Stimulated activated CD4-positive, alpha-beta T cell treated with anti-CD3 and anti-CD28 coated beads, Interleukin-2, amount 100 ng/mL, for 24 hours (primary cell): ENCODE results near the gene LRRC27.
A peak's percentile ranks its signal among the peaks of the same experiment; 100 is the strongest.
"Not testable (repeated sequence)": the region's sequence is repeated elsewhere in the genome, so short reads cannot be mapped to it uniquely, and the experiment has no call there.

Experiments
- DNase-seq, 2 donors: peaks; one replicate each; pipeline ENCODE4 v3.0.0-alpha.2; 2020

The LRRC27 gene

DNA sequence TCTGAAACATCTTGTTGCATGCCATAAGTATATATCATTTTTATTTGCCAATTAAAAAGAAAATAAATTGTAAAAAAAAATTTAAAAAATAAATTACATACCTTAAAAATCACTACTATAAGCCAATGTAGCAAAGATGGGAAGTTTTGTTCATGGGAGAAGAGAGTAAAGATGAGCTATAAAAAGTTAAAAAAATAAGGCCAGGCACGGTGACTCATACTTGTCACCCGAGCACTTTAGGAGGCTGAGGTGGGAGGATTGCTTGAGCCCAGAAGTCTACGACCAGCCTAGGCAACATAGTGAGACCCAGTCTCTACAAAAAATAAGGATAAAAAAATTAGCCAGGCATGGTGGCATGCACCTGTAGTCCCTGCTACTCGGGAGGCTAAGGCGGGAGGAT is 15.9 kb upstream of the LRRC27 start:
- no peak for DNase-seq

DNA sequence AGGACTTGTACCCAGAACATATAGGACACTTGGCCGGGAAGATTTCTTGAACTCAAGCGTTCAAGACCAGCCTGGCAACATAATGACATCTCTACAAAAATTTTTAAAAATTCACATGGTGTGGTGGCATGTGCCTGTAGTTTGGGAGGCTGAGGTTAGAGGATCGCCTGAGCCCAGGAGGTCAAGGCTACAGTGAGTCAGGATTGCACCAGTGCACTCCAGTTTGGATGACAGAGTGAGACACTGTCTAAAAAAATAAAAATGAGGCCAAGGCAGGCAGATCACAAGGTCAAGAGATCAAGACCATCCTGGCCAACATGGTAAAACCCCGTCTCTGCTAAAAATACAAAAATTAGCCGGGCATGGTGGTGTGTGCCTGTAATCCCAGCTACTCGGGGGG is 14.5 kb upstream of the LRRC27 start:
- DNase-seq: not testable (repeated sequence)

DNA sequence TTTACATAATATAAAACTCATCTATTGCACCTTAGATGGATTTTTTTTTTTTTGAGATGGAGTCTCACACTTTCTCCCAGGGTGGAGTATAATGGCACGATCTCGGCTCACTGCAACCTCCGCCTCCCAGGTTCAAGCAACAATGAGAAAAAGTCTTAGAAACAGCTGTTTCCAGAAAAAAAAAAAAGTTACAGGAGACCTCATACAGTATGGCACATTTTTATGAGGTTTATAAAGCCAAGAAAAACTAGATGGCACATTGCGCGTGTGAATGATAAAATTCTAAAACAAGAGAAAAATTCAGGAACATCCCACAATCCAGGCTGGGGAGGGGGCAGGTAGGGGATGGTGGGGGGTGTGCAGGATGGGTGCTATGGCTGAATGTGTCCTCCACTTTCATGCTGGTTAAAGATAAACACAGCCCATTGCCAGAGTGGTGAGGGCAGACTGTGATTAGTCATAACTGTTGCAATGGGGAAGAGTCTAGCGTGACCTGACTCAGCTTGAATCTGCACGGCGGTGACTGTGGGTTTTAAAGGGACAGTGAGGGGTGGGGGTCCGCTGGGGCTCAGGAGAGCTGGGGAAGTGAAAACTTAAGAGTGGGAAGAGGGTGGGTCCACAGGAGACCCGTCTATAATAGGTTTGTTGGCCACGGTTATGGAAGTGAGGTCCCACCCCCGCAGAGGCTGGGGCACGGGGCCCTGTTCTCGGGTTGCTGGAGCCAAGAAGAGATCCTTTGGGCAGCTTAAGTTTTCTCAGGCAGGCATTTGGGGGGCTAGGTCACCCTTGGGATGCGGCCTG is 11.9 kb upstream of the LRRC27 start:
- peak; percentile 40 to 49 for DNase-seq

DNA sequence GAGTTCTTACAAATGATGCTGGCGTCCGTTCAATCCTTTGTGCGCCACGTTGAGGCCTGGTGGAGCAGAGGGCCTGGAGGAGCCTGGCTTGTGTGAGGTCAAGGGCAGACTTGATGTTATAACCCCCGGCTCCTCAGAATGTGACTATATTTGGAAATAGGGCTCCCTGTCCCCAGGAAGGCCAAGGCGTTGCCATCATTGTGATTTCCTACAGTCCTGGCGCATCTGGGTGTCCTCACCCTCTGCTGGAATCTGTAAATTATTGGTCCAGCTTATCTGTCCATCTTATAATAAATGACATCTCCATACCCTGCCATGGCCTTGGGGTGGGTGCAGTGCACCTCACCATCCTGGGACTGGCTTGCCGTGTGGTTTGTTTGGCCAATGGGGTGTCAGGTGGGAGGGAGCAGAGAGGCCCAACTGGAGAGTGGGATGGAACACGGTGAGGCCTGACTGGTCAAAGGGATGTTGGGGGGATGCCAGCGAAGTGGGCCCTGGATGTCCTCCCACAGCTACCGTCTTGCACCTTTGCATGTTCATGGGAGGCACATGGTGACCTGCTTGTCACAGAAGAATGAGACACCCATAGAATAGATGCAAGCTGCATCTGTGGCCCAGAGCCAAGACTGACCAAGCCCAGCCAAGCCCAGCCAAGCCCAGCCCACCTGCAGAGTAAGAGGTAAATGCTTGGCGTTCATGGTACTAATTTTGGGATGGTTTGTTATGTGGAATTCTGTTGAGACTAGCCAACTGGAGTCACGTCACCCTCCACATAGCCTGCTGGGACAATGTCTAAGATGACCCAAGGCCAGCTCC is 11.1 kb upstream of the LRRC27 start:
- no peak for DNase-seq

DNA sequence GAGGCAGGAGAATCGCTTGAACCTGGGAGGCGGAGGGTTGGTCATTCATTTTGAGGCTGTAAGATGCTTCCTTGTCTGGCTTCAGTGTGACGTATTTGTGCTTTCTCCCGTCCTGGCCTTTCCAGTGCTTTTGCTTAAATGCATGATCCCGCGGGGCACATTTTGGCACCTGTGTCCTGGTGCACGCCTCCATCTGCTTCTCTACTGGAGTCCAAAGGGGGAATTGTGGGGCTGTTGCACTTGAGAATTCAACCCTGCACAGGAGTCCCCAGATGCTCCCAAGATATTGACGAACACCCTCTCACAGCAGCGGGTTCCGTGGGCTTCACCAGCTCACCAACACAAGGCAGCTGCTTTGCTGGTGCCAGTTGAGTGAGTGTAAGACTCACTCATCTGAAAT is 10.3 kb upstream of the LRRC27 start:
- DNase-seq: no peak

DNA sequence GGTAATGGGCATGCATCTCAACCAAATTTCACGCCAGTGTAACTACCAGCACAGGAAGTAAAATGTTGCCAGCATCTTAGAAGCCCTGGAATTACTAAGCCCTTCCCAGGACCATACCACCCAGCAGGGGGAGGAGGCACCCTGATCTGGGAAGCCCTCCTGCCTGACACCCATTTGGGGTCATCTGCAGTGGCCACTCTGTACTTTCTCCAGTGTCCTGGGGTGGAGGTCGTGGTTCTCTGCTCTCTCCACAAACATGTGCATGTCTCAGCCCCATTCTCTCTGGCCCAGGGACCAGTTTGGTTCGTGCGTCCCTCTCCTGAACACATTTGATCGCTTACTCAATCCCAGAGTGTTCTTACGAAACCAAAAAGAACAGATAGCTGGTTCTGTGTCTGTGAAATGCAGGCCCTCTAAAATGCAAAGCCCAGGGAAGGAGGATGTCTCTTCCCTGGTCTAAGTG is 9.4 kb upstream of the LRRC27 start:
- no peak for DNase-seq

DNA sequence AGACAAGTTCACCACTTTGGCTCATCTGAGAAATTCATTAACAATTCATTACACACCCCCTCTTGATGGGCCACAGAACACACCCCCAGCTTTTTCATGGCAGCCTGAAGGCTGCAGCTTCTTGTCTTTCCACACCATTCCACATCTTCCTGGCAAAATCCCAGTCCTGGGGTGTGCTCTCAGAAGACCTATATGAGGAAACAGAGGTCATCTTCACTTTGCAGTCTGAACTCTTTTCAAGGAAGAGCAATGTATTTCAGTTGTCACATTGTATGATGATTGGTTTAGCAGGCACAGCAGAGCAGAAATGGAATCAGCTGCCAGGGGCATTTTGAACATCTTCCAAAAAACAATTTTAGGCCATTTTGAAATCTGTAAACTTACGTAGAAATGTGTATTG is 7.8 kb upstream of the LRRC27 start:
- DNase-seq: no peak

DNA sequence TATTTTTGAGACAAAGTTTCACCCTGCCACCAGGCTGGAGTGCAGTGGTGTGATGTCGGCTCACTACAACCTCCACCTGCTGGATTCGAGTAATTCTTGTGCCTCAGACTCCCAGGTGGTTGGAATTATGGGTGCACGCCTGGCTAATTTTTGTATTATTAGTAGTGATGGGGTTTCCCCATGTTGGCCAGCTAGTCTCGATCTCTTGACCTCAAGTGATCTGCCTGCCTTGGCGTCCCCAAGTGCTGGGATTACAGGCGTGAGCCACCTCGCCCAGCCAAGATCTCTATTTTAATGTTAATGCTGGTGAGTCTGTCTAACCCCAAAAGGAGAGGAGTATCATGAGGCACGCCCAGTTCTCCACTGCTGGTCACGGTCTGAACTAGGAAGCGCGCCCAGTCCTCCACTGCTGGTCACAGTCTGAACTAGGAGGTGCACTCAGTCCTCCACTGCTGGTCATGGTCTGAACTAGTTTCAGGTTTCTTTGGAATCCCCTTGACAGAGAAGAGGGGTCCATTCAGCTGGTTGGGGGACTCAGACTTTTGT is 5.6 kb upstream of the LRRC27 start:
- DNase-seq: no peak

DNA sequence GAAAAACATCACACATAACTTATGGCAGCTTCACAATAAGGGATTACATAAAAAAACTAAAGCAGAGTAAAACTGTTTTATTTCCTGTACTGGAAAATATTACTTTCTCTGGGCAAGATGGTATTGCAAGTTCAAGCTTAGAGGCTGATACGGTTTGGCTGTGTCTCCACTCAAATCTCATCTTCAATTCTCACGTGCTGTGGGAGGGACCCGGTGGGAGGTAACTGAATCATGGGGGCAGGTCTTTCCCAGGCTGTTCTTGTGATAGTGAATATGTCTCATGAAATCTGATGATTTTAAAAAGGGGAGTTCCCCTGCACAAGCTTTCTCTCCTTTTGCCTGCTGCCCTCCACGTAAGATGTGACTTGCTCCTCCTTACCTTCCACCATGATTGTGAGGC is 5.1 kb upstream of the LRRC27 start:
- DNase-seq: peak; percentile 55 to 69

DNA sequence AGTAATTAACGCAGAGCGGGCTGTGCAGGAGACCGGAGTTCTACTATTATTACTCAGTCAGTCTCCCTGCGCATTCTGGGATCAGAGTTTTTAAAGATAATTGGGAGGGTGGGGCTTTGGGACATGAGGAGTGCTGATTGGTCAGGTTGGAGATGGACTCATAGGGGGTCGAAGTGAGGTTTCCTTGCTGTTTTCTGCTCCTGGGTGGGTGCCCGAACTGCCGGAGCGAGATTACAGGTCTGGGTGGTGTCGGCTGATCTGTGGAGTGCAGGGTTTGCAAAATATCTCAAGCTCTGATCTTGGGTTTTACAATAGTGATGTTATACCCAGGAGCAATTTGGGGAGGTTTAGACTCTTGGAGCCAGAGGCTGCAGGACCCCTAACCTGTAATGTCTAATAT is 3.9 kb upstream of the LRRC27 start:
- no peak for DNase-seq

DNA sequence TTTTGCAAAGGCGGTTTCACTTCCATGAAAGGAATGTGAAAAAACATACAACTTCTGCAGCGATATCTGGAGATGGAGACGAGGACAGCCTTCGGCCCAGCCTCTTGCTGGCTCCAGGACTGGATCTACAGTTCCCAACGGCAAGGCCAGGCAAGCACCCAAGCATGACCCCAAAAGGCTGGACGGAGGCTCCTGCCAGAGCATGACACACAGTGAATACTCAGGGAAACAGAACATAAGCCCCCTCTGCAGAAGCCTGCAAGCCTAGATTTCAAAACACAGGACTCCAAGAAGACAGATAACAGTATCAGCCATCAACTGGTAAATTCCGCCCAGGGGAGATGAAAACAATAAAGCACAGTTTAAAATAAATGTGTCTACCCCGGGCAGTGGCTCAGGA is 3.3 kb upstream of the LRRC27 start:
- DNase-seq: no peak

DNA sequence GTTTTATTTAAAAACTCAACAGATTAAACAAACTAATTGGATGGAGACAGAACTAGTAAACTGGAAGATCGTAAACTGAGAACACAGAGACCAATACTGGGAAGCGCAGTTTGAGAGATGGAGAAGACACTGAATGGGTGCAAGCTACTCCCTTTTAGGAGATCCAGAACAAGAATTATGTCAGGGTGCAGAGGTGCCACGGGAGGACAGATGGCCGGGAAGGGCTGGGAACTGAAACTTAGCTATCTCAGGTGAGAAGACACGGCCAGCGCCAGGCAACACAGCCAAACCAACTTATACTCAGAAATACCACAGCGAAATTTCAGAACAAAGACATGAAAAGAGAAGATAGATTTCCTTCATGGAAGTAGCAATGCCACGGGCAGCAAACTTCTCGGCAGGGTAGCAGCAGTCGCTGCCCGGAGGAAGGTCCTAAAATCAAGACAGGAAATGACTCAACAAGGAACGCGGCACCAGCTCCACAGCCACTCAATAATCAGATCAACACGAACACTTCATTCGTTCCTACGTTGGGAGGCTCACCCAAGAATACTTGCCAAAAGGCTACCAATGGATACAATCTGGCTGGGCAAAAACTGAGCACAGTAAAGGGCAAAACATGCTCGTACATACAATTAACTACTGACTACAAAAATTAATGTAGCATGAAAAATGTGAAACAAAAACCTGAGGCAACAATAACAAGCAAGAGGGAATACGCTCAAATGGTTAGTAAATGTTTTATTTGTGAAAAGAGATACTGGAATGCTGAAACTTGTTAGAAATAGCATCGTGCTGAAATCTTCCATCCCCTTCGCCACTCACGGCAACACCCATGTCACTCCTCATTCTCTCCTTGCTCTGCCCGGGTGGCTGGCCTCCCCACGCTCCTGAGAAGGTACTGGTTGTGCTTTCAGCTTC is 2.2 kb upstream of the LRRC27 start:
- DNase-seq: peak; percentile 35 to 48

DNA sequence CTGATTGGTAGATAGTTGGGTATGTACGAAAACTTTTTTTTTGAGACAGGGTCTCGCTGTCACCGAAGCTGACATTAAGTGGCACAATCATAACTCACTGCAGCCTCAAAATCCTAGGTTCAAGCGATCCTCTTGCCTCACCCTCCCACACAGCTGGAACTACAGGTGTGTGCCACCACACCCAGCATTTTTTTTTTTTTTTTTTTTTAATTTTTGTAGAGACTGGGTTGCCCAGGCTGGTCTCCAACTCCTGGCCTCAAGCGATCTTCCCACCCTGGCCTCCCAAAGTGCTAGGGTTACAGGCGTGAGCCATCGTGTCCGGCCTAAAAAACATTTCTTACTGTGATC is 1.5 kb upstream of the LRRC27 start:
- DNase-seq: no peak

DNA sequence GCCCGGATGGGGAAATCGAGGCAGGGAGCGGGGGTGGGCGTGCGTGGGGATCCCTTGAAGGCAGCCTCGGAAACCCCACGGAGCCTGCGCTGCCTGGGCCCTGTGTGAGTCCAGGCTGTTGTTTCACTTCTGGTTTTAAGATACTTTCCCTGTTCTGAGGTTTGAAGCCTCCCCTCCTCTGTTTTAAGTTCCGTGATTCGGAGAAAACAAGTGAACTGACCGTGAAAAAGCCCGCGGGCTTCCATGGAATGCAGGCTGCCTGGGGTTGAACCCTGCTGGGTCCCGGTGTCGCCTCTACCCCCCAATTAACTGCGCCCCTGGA is 401 bp downstream of the LRRC27 start:
- DNase-seq: no peak

DNA sequence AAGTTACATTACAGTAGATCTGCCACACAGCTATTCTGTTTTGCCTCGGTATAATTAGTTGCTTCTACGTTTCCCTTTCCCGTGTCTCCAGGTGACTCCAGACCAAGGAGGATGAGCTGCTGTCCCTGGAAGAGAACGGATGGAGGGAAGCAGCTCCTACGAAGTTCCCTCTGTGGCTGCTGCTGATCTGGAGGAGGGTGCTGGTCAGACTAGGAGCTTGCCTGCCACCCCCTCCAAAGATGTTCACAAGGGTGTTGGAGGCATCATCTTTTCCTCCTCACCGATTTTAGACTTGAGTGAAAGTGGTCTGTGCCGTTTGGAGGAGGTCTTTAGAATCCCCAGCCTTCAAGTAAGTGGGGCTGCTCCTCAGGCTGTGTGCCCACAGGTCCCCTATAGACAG is 1.4 kb downstream of the LRRC27 start:
- no peak for DNase-seq

DNA sequence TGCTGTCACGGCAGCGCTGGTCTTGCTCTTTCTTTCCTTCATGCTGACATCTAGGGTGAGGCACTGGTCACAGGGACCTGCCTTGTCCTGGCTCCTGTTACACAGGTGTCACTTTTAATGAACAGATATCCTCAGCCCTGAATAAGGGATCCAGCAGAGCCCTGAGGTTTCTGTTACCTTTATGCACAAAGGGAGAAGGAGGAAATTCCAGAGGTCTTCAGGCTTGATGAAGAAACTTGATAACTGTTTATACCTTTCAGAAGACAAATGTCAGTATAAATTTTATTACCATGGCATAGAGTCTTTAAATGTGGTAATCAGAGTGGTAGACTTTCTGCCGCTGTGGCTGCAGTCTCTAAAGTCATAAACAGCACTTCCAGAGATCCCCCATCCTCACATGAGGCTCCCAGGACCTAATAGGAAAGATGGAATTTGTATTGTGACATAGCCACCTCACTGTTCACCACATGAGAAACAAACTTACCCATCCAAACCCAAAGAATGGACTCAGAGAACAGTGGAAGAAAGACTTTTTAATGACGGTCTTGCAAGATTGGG is 2.7 kb downstream of the LRRC27 start:
- DNase-seq: no peak

DNA sequence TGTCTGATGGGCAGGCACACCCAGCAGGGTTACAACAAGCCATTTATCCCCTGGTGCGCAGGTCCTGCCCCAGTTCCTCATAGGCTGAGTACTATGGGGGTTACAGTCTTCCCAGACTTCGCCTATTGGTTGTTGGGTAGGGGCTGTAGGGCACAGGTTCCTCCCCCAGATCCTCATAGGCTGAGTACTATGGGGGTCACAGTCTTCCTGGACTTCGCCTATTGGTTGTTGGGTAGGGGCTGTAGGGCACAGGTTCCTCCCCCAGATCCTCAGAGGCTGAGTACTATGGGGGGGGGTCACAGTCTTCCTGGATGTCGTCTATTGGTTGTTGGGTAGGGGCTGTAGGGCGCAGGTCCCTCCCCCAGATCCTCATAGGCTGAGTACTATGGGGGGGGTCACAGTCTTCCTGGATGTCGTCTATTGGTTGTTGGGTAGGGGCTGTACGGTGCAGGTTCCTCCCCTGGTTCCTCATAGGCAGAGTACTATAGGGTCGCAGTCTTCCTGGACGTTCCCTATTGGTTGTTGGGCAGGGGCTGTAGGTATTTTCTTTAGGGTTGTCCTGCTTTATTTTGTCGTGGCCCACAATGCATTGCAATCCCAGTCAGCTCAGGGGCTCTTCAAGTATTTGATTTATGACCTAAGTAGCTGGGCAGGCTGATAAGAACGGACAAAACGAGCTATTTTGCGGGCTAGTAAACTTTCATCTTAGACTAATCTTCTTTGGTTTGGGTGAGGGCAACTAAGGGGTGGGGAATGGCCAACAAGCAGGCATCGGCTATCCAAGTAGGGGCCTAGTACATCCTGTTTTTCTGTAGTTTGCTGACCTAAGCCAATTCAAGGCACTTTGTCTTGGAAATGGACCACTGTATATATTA is 3.4 kb downstream of the LRRC27 start:
- no peak for DNase-seq

DNA sequence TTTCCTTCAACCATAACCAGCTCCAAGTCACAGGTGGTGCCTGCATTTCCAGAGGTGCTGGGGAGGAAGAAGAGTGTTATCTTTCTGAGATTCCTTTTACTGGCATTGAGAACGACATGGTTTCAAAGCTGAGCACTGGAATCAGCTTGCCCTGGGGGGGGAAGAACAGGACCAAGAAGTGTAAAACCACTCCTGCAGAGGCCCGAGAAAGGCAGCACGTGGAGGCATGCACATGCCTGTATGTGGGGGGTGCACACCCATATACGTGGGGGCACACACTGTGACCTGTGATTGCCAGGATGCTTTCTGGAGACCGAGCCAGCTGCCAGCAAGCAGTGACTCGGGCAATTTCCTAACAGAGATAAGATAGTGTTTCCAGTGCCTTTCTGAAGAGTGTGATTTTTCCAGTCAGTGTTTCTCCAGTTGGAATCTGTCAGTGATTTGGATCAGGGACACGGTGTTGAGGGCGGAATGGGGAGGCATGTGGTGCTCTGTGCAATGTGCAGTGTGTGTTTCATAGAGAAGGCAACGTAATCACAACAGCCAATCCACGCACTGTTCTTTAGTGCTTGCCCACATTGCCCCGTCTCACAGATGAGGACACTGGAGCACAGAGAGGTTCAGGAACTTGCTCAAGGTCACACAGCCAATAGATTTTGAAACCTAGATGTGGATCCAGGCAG is 4.2 kb downstream of the LRRC27 start:
- no peak for DNase-seq

DNA sequence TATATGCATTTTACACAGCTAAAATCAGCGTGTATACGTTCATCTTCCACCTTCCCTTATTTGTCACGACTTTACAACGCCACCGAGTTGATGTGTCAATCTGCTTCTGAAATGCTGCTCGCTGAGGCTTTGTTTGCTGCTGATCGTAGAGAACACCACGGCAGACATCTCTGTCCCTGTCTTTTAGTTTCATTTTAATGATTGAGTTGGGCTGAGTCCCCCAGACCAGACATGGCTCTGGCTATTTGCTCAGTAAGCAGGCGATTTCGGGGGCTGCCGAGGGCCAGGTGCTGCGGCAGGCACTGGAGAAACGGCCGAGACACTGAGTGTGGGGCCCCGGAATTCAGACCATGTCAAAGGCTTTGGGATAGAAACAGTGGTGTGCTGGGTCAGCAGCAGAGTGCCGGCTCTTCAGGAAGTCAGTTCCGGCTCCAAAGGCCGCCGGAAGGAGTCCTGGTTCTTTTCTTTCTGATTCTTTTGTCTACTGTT is 5.0 kb downstream of the LRRC27 start:
- DNase-seq: no peak

DNA sequence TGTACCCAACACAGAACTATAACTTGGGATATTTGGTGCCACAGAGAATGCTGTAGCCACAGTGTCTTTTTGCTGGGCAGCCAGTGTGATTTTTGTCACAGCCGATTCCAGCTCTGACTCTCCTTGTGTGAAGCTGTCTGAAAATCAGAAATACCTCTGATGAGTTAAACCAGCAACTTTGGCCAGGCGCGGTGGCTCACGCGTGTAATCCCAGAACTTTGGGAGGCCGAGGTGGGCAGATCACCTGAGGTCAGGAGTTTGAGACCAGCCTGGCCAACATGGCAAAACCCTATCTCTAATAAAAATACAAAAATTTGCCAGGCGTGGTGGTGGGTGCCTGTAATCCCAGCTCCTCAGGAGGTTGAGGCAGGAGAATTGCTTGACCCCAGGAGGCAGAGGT is 5.9 kb downstream of the LRRC27 start:
- DNase-seq: not testable (repeated sequence)

DNA sequence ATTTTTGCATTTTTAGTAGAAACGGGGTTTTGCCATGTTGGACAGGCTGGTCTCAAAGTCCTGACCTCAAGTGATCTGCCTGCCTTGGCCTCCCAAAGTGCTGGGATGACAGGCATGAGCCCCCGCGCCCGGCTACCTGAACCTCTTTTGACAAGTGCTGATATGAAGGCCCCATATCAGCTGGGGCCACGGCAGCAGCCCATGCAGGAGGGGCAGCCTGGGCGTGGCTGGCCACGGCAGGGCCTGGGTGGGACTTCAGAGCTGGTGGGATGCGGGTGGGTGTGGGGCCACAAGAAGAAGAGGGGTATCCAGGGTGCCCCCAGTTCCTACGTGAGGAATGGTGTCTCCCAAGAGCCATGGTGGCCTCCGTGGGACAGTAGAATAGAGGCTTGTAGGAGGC is 6.9 kb downstream of the LRRC27 start:
- DNase-seq: no peak
